Kidney (tissue), 14 donors: ENCODE data around the gene PEX12. TPM values are rescaled to one million over a fixed set of nuclear protein-coding genes. Genes with fewer than 3 reads are reported as not detected.
"Not testable (repeated sequence)": the region's sequence is repeated elsewhere in the genome, so short reads cannot be mapped to it uniquely, and the experiment has no call there.

ENCODE experiments used
- DNase-seq, 5 donors: peaks; one replicate each; pipeline ENCODE4 v3.0.0-alpha.2; 2013 to 2020
- FAIRE-seq: peaks from 2 replicates; lab custom pipeline; 2012; peaks lifted over from hg19 to GRCh38; lab: Jason Lieb, UNC
- H3K27ac ChIP-seq, 2 donors: one replicate each; pipeline ENCODE4 v1.7.0; 2013; ENCODE audit warnings: low read depth in 2 of 2, low read length in 2 of 2, inconsistent platforms in 1 of 2
- H3K27me3 ChIP-seq: one replicate; pipeline ENCODE4 v1.7.1; 2013; ENCODE audit warnings: low read length, inconsistent platforms; ENCODE audit not compliant: control insufficient read depth, insufficient read depth
- H3K36me3 ChIP-seq, 3 donors: one replicate each; pipeline versions ENCODE4 v1.7.0 to v1.7.1; 2013; ENCODE audit warnings: low read length in 3 of 3, control low read depth in 1 of 3, inconsistent platforms in 1 of 3; ENCODE audit not compliant: insufficient read depth in 3 of 3, control insufficient read depth in 2 of 3
- H3K4me1 ChIP-seq, 3 donors: one replicate each; pipeline versions ENCODE4 v1.7.0 to v1.7.1; 2013; ENCODE audit warnings: low read length in 3 of 3, inconsistent platforms in 1 of 3, low read depth in 1 of 3; ENCODE audit not compliant: control insufficient read depth in 2 of 3, insufficient read depth in 2 of 3
- H3K4me3 ChIP-seq, 3 donors: one replicate each; pipeline versions ENCODE4 v1.7.0 to v1.8.1; 2013; ENCODE audit warnings: low read length in 3 of 3, control low read depth in 1 of 3, inconsistent platforms in 1 of 3
- H3K9ac ChIP-seq, 3 donors: one replicate each; pipeline versions ENCODE4 v1.7.0 to v1.7.1; 2013; ENCODE audit warnings: low read length in 3 of 3, control low read depth in 1 of 3, inconsistent platforms in 1 of 3
- H3K9me3 ChIP-seq, 3 donors: one replicate each; pipeline versions ENCODE4 v1.7.0 to v1.7.1; 2013; ENCODE audit warnings: low read length in 3 of 3, control low read depth in 1 of 3, inconsistent platforms in 1 of 3; ENCODE audit not compliant: control insufficient read depth in 2 of 3, insufficient read depth in 1 of 3
- CTCF ChIP-seq: IDR thresholded peaks from 3 replicates; pipeline ENCODE4 v1.5.1; 2012; ENCODE audit warnings: mild to moderate bottlenecking, moderate library complexity, borderline replicate concordance; ENCODE audit not compliant: insufficient read depth; ENCODE audit errors: extremely low read depth
- intact Hi-C: fragments of 100-400 bp; cut with DNase I; formaldehyde crosslinking; loops from one replicate; pipeline ENCODE4 v1.11.1; 2022
- polyA plus RNA-seq: library from polyadenylated mRNA; stranded (reverse); fragments of 350-450 nt; fragmentation: Illumina TruSeq; extraction: RNeasy Lipid Tissue Mini Kit (QIAGEN cat#74804); gene quantifications from one replicate; pipeline ENCODE4 v1.2.3, GENCODE V29; 2014; ENCODE audit warnings: low read depth, low replicate concordance; ENCODE audit not compliant: insufficient read depth
- total RNA-seq: library from RNA; stranded (reverse); fragmentation: NEBNext Ultra II Directional; extraction: Animal tissue kit (Norgen Biotek cat#: 25700); gene quantifications from one replicate; pipeline ENCODE4 v1.2.1, GENCODE V29; 2021
- donor health status: control.
- donor health status: control.
- donor health status: control.
- donor health status: control.
- donor health status: control.
- donor health status: DM: yes; HTN: yes; CAD: no.
- donor health status: Normal renal cell carcinoma (clear cell type).

Gene PEX12
- total and polyA plus RNA-seq, 2 donors from 2014 or later = 6.5 to 6.6 TPM

DNA sequence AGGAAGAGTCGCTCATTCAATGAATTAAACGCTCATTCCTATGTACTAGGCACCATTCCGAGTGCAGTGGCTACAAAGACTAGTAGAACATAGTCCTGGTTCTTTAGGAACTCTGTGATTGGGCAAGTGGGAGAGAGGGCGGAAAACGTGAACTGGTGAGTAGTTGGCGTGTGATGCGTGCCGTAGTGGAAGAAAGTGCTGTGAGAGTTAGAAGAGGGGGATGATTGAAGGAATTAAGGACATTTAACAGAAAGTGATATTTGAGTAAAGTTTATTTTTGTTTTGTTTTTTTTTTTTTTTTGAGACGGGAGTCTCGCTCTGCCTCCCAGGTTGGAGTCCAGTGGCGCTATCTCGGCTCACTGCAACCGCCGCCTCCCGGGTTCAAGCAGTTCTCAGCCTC is 9.8 kb downstream of the PEX12 start:
- peak overlapping the region; percentile 45 to 96 (median 96) for H3K9ac ChIP-seq
- DNase-seq (peak in 2 of 5 donors; percentile 22 to 41), FAIRE-seq (no peak)
- H3K4me1 ChIP-seq = peaks cover 0 to 9% (median 5%) of the 10 kb centered on the region in 3 donors
- H3K9me3 ChIP-seq = no peaks in the 10 kb centered on the region
- H3K27me3 ChIP-seq = no peaks in the 10 kb centered on the region
- intact Hi-C loops = no loop called here
- TF ChIP-seq CTCF = no peak
- H3K4me3 ChIP-seq = peak overlapping the region; percentile 92 to 99 (median 97)
- H3K36me3 ChIP-seq = no peaks in the 10 kb centered on the region
- peak overlapping the region in 1 of 2 donors; percentile 13 for H3K27ac ChIP-seq

GRCh38 chr17:35566968-35567367 is 11.4 kb downstream of the PEX12 start:
- H3K4me3 ChIP-seq = peak overlapping the region in 2 of 3 donors; percentile 92 to 97
- DNase-seq (peak in 1 of 5 donors; percentile 54), FAIRE-seq (no peak)
- no peak overlapping the region for H3K9ac ChIP-seq
- H3K4me1 ChIP-seq = peaks cover 0 to 9% (median 5%) of the 10 kb centered on the region in 3 donors
- intact Hi-C loops = no loop called here
- H3K36me3 ChIP-seq = no peaks in the 10 kb centered on the region
- no peak overlapping the region for H3K27ac ChIP-seq
- TF ChIP-seq CTCF = no peak
- H3K9me3 ChIP-seq = no peaks in the 10 kb centered on the region
- no peaks in the 10 kb centered on the region for H3K27me3 ChIP-seq

DNA sequence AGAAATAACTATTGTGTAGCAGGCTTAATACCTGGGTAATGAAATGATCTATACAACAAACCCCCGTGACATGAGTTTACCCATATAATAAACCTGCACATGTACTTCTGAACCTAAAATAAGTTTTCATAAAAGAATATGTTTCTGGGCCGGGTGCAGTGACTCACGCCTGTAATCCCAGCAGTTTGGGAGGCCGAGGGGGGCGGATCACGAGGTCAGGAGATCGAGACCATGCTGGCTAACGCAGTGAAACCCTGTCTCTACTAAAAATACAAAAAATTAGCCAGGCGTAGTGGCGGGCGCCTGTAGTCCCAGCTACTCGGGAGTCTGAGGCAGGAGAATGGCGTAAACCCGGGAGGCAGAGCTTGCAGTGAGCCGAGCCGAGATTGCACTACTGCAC is 15.2 kb downstream of the PEX12 start:
- H3K27me3 ChIP-seq, H3K4me1 ChIP-seq, H3K9me3 ChIP-seq, FAIRE-seq, intact Hi-C loops, DNase-seq, H3K36me3 ChIP-seq, H3K9ac ChIP-seq, H3K27ac ChIP-seq, H3K4me3 ChIP-seq: not testable (repeated sequence)

DNA sequence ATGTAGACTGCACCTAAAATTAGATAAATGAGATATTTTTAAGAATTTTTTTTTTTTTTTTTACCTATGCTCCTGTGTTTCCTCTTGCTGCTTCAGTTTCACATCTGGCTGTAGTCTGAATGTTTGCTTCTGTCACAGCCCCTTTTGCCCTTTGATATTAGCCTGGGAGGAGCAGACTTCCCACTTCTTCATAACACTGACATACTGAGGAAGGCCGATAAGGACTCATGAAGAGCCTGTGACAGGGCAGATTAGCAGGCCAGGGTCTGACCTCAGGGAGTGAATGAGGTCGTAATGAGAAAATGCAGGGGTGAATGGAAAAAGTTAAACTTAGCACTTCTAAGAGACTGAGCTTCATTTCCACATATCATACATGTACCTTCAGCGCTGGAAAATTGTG is 17.7 kb downstream of the PEX12 start, which contains the start of gene SLFN14:
TSS of gene SLFN14 (minus strand) at position 117 of the 400 bp plus-strand sequence. CDS start 2,757 bp downstream, outside the sequence.
- Histone ChIP-seq H3K9me3 (no peaks in the 10 kb centered on the region), H3K27me3 (no peaks in the 10 kb centered on the region), H3K4me3 (no peak within 1 kb of the TSS), H3K27ac (no peak within 1 kb of the TSS), H3K36me3 (no peaks in the 10 kb centered on the region), H3K4me1 (no peaks in the 10 kb centered on the region), H3K9ac (no peak within 1 kb of the TSS)
- TF ChIP-seq CTCF = no peak
- no peak for DNase-seq
- intact Hi-C loops = no loop called here
- FAIRE-seq = no peak
